Measurements from ENCODE around the gene LMO7.

- TF ChIP-seq SP1 (IDR thresholded peaks at IDR 0.05), result no peak
- TF ChIP-seq CTCF (IDR thresholded peaks at IDR 0.05; ENCODE audit: low read depth, low read length, missing input control), result no peak
- no peak for TF ChIP-seq GABPA (IDR thresholded peaks at IDR 0.05 in 1 of 2, conservative IDR thresholded peaks at IDR 0.05 in 1 of 2)
- TF ChIP-seq RXRA (IDR thresholded peaks at IDR 0.05), result no peak
- TF ChIP-seq YY1 (IDR thresholded peaks at IDR 0.05), result no peak
Observed at GRCh38 chr13:75804605-75805004, 168.5 kb downstream of the LMO7 start.
